Keratinocyte (primary cell): ENCODE measurements around the gene TESK1. TPM values are rescaled to one million over a fixed set of nuclear protein-coding genes. Genes with fewer than 3 reads are reported as not detected.

Experiments
- DNase-seq: peaks from one replicate; pipeline ENCODE4 v3.0.0-alpha.2; 2011; ENCODE audit warnings: low read depth, missing footprints, low spot score
- FAIRE-seq: peaks from 2 replicates; lab custom pipeline; 2011; peaks lifted over from hg19 to GRCh38; lab: Jason Lieb, UNC
- H2AFZ ChIP-seq: 2 replicates; pipeline ENCODE4 v1.6.0; 2012; ENCODE audit warnings: low read length, control low read depth, inconsistent platforms; ENCODE audit not compliant: control insufficient read depth
- H3K27ac ChIP-seq: 2 replicates; pipeline ENCODE4 v1.5.1; 2011; ENCODE audit warnings: low read length; ENCODE audit not compliant: control insufficient read depth, insufficient read depth
- H3K27me3 ChIP-seq: 3 replicates; pipeline ENCODE4 v1.6.0; 2011; ENCODE audit warnings: low read length; ENCODE audit not compliant: control insufficient read depth, insufficient read depth; ENCODE audit errors: extremely low read depth
- H3K36me3 ChIP-seq, 2 experiments: 2 replicates in 1 of 2; 3 replicates in 1 of 2; pipeline ENCODE4 v1.5.1; 2011; ENCODE audit warnings: low read length in 2 of 2, mild to moderate bottlenecking in 1 of 2; ENCODE audit not compliant: control insufficient read depth in 2 of 2, insufficient read depth in 2 of 2; ENCODE audit errors: extremely low read depth in 1 of 2
- H3K4me1 ChIP-seq: 3 replicates; pipeline ENCODE4 v1.5.1; 2011; ENCODE audit warnings: low read length; ENCODE audit not compliant: control insufficient read depth, insufficient read depth; ENCODE audit errors: extremely low read depth
- H3K4me2 ChIP-seq: 3 replicates; pipeline ENCODE4 v1.6.0; 2011; ENCODE audit warnings: low read depth, low read length; ENCODE audit not compliant: control insufficient read depth, insufficient read depth; ENCODE audit errors: extremely low read depth
- H3K4me3 ChIP-seq, 3 experiments: fragments of 200-600 bp in 1 of 3; sonication (generic) in 1 of 3; 2 replicates in 2 of 3; 3 replicates in 1 of 3; pipeline ENCODE4 v1.5.1; 2011 to 2016; ENCODE audit warnings: low read length in 3 of 3, mild to moderate bottlenecking in 3 of 3, control low read depth in 2 of 3, inconsistent platforms in 1 of 3, low read depth in 1 of 3, mixed read lengths in 1 of 3, mixed run types in 1 of 3, moderate library complexity in 1 of 3; ENCODE audit not compliant: control insufficient read depth in 2 of 3, insufficient read depth in 2 of 3; ENCODE audit errors: extremely low read depth in 1 of 3
- H3K79me2 ChIP-seq: 2 replicates; pipeline ENCODE4 v1.6.0; 2012; ENCODE audit warnings: low read length; ENCODE audit not compliant: control insufficient read depth, insufficient read depth
- H3K9ac ChIP-seq: 3 replicates; pipeline ENCODE4 v1.6.0; 2011; ENCODE audit warnings: low read length; ENCODE audit not compliant: control insufficient read depth, insufficient read depth; ENCODE audit errors: extremely low read depth
- H3K9me1 ChIP-seq: 3 replicates; pipeline ENCODE4 v1.6.0; 2011; ENCODE audit warnings: low read length; ENCODE audit not compliant: control insufficient read depth, insufficient read depth; ENCODE audit errors: extremely low read depth
- H3K9me3 ChIP-seq: 2 replicates; pipeline ENCODE4 v1.5.1; 2012; ENCODE audit warnings: low read depth, low read length; ENCODE audit not compliant: control insufficient read depth
- H4K20me1 ChIP-seq: 3 replicates; pipeline ENCODE4 v1.6.0; 2011; ENCODE audit warnings: low read length; ENCODE audit not compliant: control insufficient read depth, insufficient read depth; ENCODE audit errors: extremely low read depth
- CTCF ChIP-seq, 3 experiments: IDR thresholded peaks in 1 of 3; conservative IDR thresholded peaks in 1 of 3; optimal IDR thresholded peaks in 1 of 3; 2 replicates in 2 of 3; 3 replicates in 1 of 3; pipeline versions ENCODE3 to v1.5.1; 2011; ENCODE audit warnings: low read length in 3 of 3, mild to moderate bottlenecking in 3 of 3, moderate library complexity in 2 of 3, control low read depth in 1 of 3, inconsistent platforms in 1 of 3; ENCODE audit not compliant: insufficient read depth in 2 of 3; ENCODE audit errors: extremely low read depth in 1 of 3
- EZH2 ChIP-seq: IDR thresholded peaks from one replicate; pipeline ENCODE4 v1.6.1; 2012; ENCODE audit warnings: inconsistent platforms, mild to moderate bottlenecking, low read length, moderate library complexity
- dilution Hi-C: fragments of 300-500 bp; cut with MboI; formaldehyde crosslinking; loops from one replicate; pipeline ENCODE4 v1.7.0; 2020; ENCODE audit warnings: low sequenced_read_pairs; ENCODE audit not compliant: extremely low pct_ligation_motif_present
- polyA plus RNA-seq, 5 experiments: library from polyadenylated mRNA; depleted of rRNA in 3 of 5; stranded (reverse) in 3 of 5; stranded (forward) in 1 of 5; unstranded in 1 of 5; fragments of >200 nt; gene quantifications; 1 replicate in 1 of 5; 2 replicates in 3 of 5; 3 replicates in 1 of 5; pipeline versions ENCODE4 v1.2.1 to v1.2.3, GENCODE V29; 2011 to 2012; ENCODE audit warnings: missing spikeins in 2 of 5, low read depth in 1 of 5, low replicate concordance in 1 of 5

Gene TESK1
- polyA plus RNA-seq, 1 donor (not counting 4 experiments of a cell fraction or from before 2014, with no cell fraction given) = 11.2 TPM

- H3K9me3 ChIP-seq = no peaks in the 10 kb centered on the region
- FAIRE-seq (peak; percentile 59), DNase-seq (no peak)
- peaks cover 9% of the 10 kb centered on the region for H3K4me1 ChIP-seq
- H3K4me2 ChIP-seq = no peak overlapping the region
- H3K27ac ChIP-seq = no peak overlapping the region
- H3K36me3 ChIP-seq = peaks cover 10% of the 10 kb centered on the region in 2 experiments
- H2AFZ ChIP-seq = no peak overlapping the region
- peaks cover 3% of the 10 kb centered on the region for H4K20me1 ChIP-seq
- H3K9ac ChIP-seq = no peak overlapping the region
- no peaks in the 10 kb centered on the region for H3K79me2 ChIP-seq
- no peak for TF ChIP-seq EZH2
- no peak for TF ChIP-seq CTCF (optimal IDR thresholded peaks at IDR 0.05 in 1 of 3, IDR thresholded peaks at IDR 0.05 in 1 of 3, conservative IDR thresholded peaks at IDR 0.05 in 1 of 3; ENCODE audit: extremely low read depth in 1 of 3, insufficient read depth in 2 of 3, low read length in 3 of 3)
- dilution Hi-C loops = no loop called here
- H3K9me1 ChIP-seq = peaks cover 2% of the 10 kb centered on the region
- H3K27me3 ChIP-seq = no peaks in the 10 kb centered on the region
- H3K4me3 ChIP-seq = no peak overlapping the region
Observed at GRCh38 chr9:35562895-35563780, 41.9 kb upstream of the TESK1 start.

- Histone ChIP-seq H3K9me1 (no peaks in the 10 kb centered on the region), H3K9me3 (no peaks in the 10 kb centered on the region), H3K79me2 (no peaks in the 10 kb centered on the region), H2AFZ (no peak overlapping the region), H3K36me3 (peaks cover 4 to 6% of the 10 kb centered on the region in 2 experiments), H3K9ac (no peak overlapping the region), H3K4me1 (peaks cover 9% of the 10 kb centered on the region), H4K20me1 (no peaks in the 10 kb centered on the region), H3K27me3 (no peaks in the 10 kb centered on the region), H3K4me2 (no peak overlapping the region), H3K4me3 (no peak overlapping the region), H3K27ac (no peak overlapping the region)
- FAIRE-seq = no peak
- DNase-seq = no peak
- TF ChIP-seq EZH2 = no peak
- no peak for TF ChIP-seq CTCF (optimal IDR thresholded peaks at IDR 0.05 in 1 of 3, IDR thresholded peaks at IDR 0.05 in 1 of 3, conservative IDR thresholded peaks at IDR 0.05 in 1 of 3; ENCODE audit: extremely low read depth in 1 of 3, insufficient read depth in 2 of 3, low read length in 3 of 3)
- dilution Hi-C loops = no loop called here
Observed at GRCh38 chr9:35563791-35564197, 41.3 kb upstream of the TESK1 start.
